Subcutaneous abdominal adipose tissue (tissue), 5 donors: ENCODE data around the gene TOP1.

Experiments used
- H3K27ac ChIP-seq: one replicate; pipeline ENCODE4 v1.7.0; 2013; ENCODE audit warnings: low read depth, mild to moderate bottlenecking, inconsistent platforms, low read length, moderate library complexity
- H3K27me3 ChIP-seq, 5 donors: one replicate each; pipeline ENCODE4 v1.7.0; 2013; ENCODE audit warnings: low read length in 5 of 5, inconsistent platforms in 1 of 5; ENCODE audit not compliant: control insufficient read depth in 5 of 5, insufficient read depth in 4 of 5
- H3K36me3 ChIP-seq, 5 donors: one replicate each; pipeline ENCODE4 v1.7.0; 2013; ENCODE audit warnings: low read length in 5 of 5; ENCODE audit not compliant: control insufficient read depth in 5 of 5, insufficient read depth in 5 of 5
- H3K4me1 ChIP-seq, 5 donors: one replicate each; pipeline ENCODE4 v1.7.0; 2013; ENCODE audit warnings: low read length in 5 of 5, mild to moderate bottlenecking in 3 of 5, moderate library complexity in 1 of 5; ENCODE audit not compliant: control insufficient read depth in 5 of 5, insufficient read depth in 5 of 5
- H3K4me3 ChIP-seq, 5 donors: one replicate each; pipeline ENCODE4 v1.7.0; 2013; ENCODE audit warnings: low read length in 5 of 5, low read depth in 1 of 5
- H3K9ac ChIP-seq, 5 donors: one replicate each; pipeline ENCODE4 v1.7.0; 2013; ENCODE audit warnings: low read length in 5 of 5, mild to moderate bottlenecking in 4 of 5, moderate library complexity in 3 of 5
- H3K9me3 ChIP-seq, 5 donors: one replicate each; pipeline ENCODE4 v1.7.0; 2013; ENCODE audit warnings: low read length in 5 of 5; ENCODE audit not compliant: control insufficient read depth in 5 of 5
- donor health status: healthy.
- donor health status: healthy.
- donor health status: healthy.
- donor health status: healthy.
- donor health status: healthy.

The TOP1 gene

GRCh38 chr20:41068806-41069205 lies 40.2 kb downstream of the TOP1 start:
- H3K9me3 ChIP-seq = no peaks in the 10 kb centered on the region
- H3K4me3 ChIP-seq = no peak overlapping the region
- H3K36me3 ChIP-seq = peaks cover 0 to 3% (median 0%) of the 10 kb centered on the region in 5 donors
- peaks cover 7 to 22% (median 19%) of the 10 kb centered on the region in 5 donors for H3K4me1 ChIP-seq
- H3K9ac ChIP-seq = no peak overlapping the region
- H3K27me3 ChIP-seq = no peaks in the 10 kb centered on the region
- no peak overlapping the region for H3K27ac ChIP-seq

- H3K9me3 ChIP-seq = no peaks in the 10 kb centered on the region
- no peaks in the 10 kb centered on the region for H3K27me3 ChIP-seq
- peak overlapping the region in 1 of 5 donors; percentile 3 for H3K9ac ChIP-seq
- peak overlapping the region; percentile 51 for H3K27ac ChIP-seq
- no peak overlapping the region for H3K4me3 ChIP-seq
- peaks cover 0 to 11% (median under 1%) of the 10 kb centered on the region in 5 donors for H3K36me3 ChIP-seq
- peaks cover 7 to 33% (median 25%) of the 10 kb centered on the region in 5 donors for H3K4me1 ChIP-seq
Observed at GRCh38 chr20:41072190-41072863, 43.7 kb downstream of the TOP1 start.

GRCh38 chr20:41072915-41073314 lies 44.3 kb downstream of the TOP1 start:
- no peak overlapping the region for H3K9ac ChIP-seq
- peaks cover under 1 to 15% (median 3%) of the 10 kb centered on the region in 5 donors for H3K36me3 ChIP-seq
- H3K27me3 ChIP-seq = no peaks in the 10 kb centered on the region
- no peaks in the 10 kb centered on the region for H3K9me3 ChIP-seq
- H3K4me3 ChIP-seq = no peak overlapping the region
- peak overlapping the region; percentile 51 for H3K27ac ChIP-seq
- H3K4me1 ChIP-seq = peaks cover 7 to 36% (median 28%) of the 10 kb centered on the region in 5 donors

- Histone ChIP-seq H3K4me3 (no peak overlapping the region), H3K36me3 (peaks cover 5 to 17% (median 10%) of the 10 kb centered on the region in 5 donors), H3K4me1 (peaks cover 7 to 47% (median 40%) of the 10 kb centered on the region in 5 donors), H3K9me3 (no peaks in the 10 kb centered on the region), H3K27ac (no peak overlapping the region), H3K9ac (no peak overlapping the region), H3K27me3 (no peaks in the 10 kb centered on the region)
Observed at GRCh38 chr20:41074441-41074840, 45.8 kb downstream of the TOP1 start.

GRCh38 chr20:41076776-41077175 lies 48.2 kb downstream of the TOP1 start:
- Histone ChIP-seq H3K4me3 (no peak overlapping the region), H3K27ac (no peak overlapping the region), H3K36me3 (peaks cover 16 to 29% (median 26%) of the 10 kb centered on the region in 5 donors), H3K27me3 (no peaks in the 10 kb centered on the region), H3K9ac (no peak overlapping the region), H3K9me3 (no peaks in the 10 kb centered on the region), H3K4me1 (peaks cover 7 to 44% (median 36%) of the 10 kb centered on the region in 5 donors)

GRCh38 chr20:41078329-41078728 lies 49.7 kb downstream of the TOP1 start:
- H3K9me3 ChIP-seq = no peaks in the 10 kb centered on the region
- H3K27ac ChIP-seq = peak overlapping the region; percentile 50
- no peaks in the 10 kb centered on the region for H3K27me3 ChIP-seq
- H3K4me1 ChIP-seq = peaks cover 0 to 28% (median 23%) of the 10 kb centered on the region in 5 donors
- H3K4me3 ChIP-seq = no peak overlapping the region
- peaks cover 28 to 43% (median 34%) of the 10 kb centered on the region in 5 donors for H3K36me3 ChIP-seq
- H3K9ac ChIP-seq = peak overlapping the region in 1 of 5 donors; percentile 30

- H3K4me3 ChIP-seq = no peak overlapping the region
- peaks cover 36 to 50% (median 40%) of the 10 kb centered on the region in 5 donors for H3K36me3 ChIP-seq
- no peaks in the 10 kb centered on the region for H3K27me3 ChIP-seq
- peaks cover 0 to 26% (median 23%) of the 10 kb centered on the region in 5 donors for H3K4me1 ChIP-seq
- H3K27ac ChIP-seq = no peak overlapping the region
- H3K9me3 ChIP-seq = no peaks in the 10 kb centered on the region
- H3K9ac ChIP-seq = no peak overlapping the region
Observed at GRCh38 chr20:41079066-41079465, 50.4 kb downstream of the TOP1 start.

GRCh38 chr20:41080866-41081265 lies 52.2 kb downstream of the TOP1 start:
- Histone ChIP-seq H3K9ac (no peak overlapping the region), H3K27me3 (no peaks in the 10 kb centered on the region), H3K27ac (no peak overlapping the region), H3K36me3 (peaks cover 49 to 63% (median 53%) of the 10 kb centered on the region in 5 donors), H3K4me3 (no peak overlapping the region), H3K9me3 (no peaks in the 10 kb centered on the region), H3K4me1 (peaks cover 0 to 19% (median 17%) of the 10 kb centered on the region in 5 donors)

- Histone ChIP-seq H3K27ac (no peak overlapping the region), H3K9ac (no peak overlapping the region), H3K27me3 (no peaks in the 10 kb centered on the region), H3K9me3 (no peaks in the 10 kb centered on the region), H3K4me3 (no peak overlapping the region), H3K4me1 (peaks cover 0 to 20% (median 18%) of the 10 kb centered on the region in 5 donors), H3K36me3 (peaks cover 49 to 61% (median 53%) of the 10 kb centered on the region in 5 donors)
Observed at GRCh38 chr20:41081276-41081814, 52.7 kb downstream of the TOP1 start.

- no peaks in the 10 kb centered on the region for H3K9me3 ChIP-seq
- H3K4me3 ChIP-seq = no peak overlapping the region
- H3K27me3 ChIP-seq = no peaks in the 10 kb centered on the region
- no peak overlapping the region for H3K27ac ChIP-seq
- H3K4me1 ChIP-seq = peaks cover 0 to 27% (median 23%) of the 10 kb centered on the region in 5 donors
- peaks cover 48 to 64% (median 52%) of the 10 kb centered on the region in 5 donors for H3K36me3 ChIP-seq
- H3K9ac ChIP-seq = no peak overlapping the region
Observed at GRCh38 chr20:41082306-41082705, 53.7 kb downstream of the TOP1 start.
